CD4-positive, alpha-beta T cell treated with Interleukin-15 for 1 hour (primary cell): ENCODE data around the gene DMD.

Experiments
- DNase-seq: peaks from one replicate; pipeline ENCODE4 v3.0.0-alpha.2; 2020

The DMD gene

DNA sequence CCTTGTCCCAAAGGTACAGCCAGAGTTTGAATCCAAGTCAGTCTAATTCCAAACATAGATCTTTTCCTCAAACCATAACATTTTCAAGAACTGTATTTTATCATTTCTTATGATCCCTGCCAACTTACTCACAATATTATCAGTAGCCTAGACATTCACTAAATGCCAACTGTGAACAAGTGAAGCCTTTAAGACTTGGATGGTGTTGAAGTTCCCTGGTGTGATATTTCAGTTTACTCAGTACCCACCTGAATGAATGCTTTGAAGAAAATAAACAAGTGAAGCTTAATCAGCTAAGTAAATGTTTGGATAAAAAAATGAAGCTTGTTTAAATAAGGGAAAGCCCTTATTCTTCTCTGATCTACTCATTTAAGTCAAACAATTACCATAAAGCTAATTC is 1028.3 kb downstream of the DMD start:
- DNase-seq = no peak

DNA sequence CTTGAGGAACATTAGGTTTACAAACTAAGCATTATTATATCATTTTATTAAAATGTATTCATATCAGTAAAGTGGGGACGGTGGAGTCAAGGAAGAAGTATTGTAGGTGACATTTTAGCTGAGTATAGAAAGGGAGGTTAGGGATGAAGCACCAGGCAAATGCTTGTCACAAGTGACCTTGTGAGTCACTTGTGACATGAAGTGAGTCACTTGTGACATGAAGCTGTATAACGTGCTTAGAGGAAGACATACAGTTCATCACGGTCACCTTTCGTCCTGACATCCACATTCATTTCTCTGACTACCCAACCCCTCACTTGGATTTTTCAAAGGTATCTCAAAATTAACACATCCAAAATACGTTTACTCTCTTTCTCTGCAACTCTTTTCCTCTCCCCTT is 1034.8 kb downstream of the DMD start:
- no peak for DNase-seq

DNA sequence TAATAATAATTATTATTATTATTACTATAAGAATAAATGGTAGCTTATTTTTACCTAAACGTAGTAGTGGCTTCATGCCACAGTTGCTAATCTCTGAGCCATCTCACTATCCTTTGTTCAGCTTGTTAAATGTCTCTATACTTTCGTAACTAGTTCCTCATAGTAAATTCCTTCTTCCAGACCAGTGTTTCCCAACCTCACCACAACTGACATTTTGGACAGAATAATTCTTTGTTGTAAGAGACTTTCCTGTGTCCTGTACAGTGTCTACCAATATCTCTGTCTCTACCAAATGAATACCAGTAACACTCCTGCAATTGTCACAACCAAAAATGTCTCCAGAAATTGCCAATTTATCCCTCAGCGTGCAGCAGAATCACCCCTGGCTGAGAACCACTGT is 1040.9 kb downstream of the DMD start:
- no peak for DNase-seq

DNA sequence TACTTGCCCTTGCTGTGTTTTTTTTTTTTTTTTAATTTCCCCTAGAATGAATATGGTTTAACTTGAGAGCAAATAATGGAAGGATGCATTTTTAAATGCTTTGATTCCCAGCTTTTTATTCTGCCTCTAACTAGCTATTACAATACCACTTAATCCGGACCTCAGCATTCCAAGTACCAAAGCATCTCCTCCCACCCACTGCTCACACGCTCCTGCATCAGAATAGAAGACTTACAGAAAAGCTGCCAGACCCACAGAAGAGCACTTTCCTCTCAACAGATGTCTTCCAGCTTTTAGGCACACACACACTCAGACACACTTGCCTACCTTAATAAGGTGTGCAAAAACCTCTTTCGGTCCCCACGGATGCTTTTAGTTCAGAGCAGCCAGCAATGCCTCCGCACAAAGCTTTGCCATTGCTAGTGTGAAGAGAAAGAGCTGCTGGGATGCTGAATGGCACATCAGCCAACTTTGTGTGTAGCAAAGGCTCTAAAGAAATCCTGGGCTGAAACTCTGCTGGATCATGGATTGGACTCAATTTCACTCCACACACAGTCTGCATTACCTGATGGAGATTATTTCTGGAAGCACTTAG is 1056.2 kb downstream of the DMD start:
- no peak for DNase-seq

DNA sequence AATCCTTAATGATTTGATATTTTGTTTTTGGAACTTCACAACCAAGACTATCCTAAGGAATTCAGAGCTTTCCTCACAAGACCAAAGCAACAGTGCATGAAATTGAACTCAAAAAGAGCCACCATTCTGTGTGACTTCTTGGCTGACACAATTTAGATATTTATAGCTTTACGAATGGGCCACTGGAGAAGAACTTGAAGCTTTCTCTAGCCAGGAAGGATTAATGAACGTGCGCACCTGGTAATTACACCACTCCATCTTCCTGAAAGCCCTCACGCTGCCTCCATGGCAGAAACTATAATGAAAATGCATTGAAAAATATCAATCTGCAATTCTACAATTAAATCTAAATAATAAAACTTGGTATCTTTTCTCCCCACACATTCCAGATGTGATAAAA is 1057.8 kb downstream of the DMD start:
- no peak for DNase-seq

DNA sequence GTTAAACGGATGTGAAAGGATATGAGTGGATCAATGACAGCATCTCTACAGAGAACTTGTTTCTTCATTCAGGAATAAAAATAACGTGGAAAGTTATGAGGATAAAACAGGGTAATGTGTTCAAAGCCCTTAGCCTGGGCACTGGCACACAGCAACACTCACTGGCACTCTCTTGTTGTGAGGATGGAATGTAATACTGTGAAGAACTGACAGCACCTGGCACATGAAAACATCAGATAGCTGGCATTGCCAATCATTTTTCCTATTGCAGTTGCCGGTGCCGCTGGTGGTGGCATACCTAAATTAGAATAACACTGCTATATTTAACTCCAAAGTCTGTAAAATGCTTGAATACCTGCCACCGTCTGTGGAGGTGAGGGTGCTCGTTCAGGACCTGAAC is 1061.2 kb downstream of the DMD start:
- no peak for DNase-seq

DNA sequence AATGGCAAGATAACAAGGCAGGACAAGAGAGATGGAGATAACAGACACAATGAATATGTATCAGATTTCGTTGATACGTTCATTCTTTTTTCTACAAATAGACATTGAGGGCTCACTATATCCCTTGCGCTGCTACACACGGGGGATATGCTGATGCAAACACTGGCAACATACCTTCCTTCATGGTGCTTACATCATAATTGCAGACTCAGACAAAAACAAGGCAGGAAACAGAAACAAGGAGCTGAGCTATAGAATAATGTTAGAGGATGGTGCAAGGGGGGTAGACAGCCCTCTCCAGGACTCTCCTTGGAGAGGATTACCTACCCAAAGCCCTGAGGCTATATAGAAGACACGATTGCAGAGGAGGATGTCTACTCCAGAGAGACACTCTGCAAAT is 1069.5 kb downstream of the DMD start:
- no peak for DNase-seq

DNA sequence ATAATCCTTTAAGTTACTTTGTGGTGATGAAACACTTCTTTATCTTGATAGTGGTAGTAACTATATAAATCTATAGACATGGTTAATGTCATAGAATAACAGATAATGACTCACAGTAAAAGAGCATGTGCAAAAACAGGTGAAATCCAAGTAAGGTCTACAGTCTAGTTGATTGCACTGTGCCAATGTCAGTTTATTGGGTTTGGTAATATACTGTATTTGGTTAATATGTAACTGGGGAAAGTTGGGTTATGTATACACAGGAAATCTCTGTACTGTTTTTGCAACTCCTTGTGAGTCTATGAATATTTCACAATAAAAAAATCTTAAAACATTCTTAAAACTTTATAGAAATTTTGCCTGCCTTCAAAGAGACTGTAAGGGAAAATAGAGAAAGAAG is 1071.9 kb downstream of the DMD start:
- no peak for DNase-seq

DNA sequence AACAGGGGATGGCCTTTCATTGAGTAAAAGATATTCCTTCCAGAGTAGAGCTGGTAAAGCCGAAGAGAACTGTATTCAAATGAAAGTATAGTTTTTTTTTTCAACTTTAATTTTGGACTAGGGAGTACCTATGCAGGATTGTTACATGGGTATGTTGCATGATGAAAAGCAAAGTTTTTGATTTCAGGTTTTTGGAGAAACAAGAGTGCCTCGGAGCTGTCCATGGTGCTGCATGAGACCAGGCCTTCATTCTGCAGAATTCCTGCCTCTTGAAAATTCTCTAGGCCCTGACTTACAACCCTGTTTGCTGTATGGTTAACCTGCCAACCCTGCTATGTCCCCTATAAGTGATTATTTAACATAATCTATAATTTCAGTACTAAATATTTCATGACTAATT is 1073.8 kb downstream of the DMD start:
- no peak for DNase-seq

DNA sequence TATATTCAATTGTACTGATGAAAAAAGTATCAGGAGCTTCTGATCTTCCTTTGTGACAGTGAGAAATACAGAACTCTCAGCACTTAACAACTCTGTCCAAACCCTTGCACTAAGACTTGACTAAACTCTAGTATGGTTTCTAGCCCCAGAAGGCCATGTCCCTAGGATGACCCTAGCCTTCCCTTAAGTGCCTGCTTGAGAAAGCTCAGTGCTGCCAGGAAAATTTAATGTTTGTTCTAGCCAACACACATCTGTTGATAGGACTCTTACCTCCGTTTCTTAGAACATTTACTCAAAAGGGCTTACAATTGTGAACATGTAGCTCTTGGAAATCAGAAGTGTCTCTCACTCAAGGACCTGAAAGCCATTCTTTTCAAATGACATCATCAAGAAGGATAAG is 1084.4 kb downstream of the DMD start:
- DNase-seq = no peak

DNA sequence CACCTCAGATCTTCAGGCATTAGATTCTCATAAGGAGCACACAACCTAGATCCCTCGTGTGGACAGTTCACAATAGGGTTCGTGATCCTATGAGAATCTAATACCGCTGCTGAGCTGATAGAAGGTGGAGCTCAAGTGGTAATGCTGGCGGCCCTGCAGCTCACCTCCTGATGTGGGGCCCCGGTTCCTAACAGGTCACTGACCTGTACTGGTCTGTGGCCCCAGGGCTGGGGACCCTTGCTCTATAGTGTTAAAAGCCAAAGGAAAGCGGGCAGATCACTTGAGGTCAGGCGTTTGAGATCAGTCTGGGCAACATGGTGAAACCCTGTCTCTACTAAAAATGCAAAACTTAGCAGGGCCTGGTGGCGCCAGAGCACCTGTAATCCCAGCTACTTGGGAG is 1092.5 kb downstream of the DMD start:
- no peak for DNase-seq

DNA sequence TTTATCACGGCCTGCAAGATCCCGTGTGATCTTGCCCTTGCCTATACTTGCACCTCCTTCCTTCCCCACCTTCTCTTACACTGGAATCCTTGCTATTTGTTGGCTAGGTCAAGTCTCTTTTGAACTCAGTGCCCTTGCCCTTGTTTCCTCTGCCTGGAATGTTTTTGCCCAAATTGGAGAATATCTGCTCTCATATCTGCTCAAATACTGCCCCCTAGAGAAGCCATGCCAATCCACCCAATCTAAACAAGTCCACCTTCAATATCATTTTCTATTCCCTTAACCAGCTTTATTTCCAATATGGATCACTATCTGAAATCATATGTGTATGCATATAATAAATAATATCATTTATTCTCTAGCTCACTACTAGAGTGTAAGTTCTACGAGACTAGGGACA is 1095.3 kb downstream of the DMD start:
- no peak for DNase-seq

DNA sequence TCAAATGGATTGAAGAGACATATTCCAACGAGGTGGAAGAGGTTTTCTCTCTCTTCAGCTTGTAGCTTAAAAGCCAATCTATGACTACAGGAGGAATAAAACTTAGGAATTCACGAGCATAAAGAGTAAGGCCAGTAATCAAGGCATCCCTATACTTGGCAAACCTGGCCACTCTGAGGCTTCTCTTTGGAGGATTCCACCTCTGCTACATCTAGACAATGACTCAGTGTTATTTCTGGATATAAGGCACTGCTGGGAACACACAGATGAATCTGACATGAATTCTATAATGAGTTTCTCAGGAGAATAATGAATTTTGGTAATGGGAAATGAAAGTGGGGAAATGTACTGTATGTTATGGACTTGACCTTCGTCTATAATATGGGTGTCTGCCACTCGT is 1123.7 kb downstream of the DMD start:
- no peak for DNase-seq

DNA sequence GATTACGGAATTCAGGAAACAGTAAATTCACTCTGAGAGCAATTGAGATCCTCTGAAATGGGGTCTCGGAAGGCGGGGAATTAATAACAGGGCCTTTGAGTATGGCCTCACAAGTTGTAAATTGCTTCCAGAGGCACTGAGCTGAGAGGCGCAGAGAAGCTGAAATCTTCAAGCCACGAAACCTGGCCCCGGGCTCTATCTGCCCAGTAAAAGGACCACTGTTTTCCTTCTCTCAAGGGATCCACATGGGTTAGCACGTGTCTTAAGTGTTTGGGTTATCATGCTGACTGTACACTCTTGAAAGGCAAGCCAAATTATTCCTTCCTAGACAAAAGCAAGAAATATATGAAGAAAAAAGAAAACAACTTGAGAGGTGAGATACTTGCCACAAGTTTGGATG is 1126.6 kb downstream of the DMD start:
- DNase-seq = no peak

DNA sequence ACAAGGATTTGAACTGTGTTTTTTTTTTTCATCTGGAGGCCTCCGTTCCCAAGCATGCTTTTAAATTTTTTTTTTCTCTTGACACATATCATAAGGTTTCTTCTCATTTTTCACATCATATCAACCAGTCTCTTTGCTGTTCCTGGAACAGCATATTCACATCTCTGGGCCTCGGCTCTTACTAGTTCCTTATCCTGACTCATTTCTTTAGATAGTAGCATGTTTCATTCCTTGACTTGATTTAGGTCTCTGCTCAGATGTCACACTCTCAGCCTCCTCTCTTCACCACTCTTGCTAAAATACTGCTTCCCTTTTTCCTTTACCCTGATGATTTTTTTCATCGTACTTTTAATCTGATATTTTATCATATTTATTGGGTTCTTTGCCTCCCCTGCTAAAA is 1163.1 kb downstream of the DMD start:
- DNase-seq = no peak

DNA sequence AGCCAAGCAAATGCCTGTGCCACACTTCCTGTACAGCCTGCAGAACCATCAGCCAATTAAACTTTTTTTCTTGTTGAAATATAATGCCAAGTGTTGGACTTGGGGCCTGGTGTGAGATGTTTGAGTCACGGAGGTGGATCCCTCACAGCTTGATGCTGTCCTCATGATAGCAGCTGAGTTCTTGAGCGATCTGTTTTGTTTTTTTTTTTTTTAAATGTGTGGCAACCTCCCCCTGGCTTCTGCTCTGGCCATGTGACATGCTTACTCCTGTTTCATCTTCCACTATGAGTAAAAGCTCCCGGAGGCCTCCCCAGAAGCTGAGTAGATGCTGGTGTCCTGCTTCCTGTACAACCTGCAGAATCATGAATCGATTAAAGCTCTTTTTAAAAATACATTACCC is 1166.2 kb downstream of the DMD start:
- DNase-seq = no peak

DNA sequence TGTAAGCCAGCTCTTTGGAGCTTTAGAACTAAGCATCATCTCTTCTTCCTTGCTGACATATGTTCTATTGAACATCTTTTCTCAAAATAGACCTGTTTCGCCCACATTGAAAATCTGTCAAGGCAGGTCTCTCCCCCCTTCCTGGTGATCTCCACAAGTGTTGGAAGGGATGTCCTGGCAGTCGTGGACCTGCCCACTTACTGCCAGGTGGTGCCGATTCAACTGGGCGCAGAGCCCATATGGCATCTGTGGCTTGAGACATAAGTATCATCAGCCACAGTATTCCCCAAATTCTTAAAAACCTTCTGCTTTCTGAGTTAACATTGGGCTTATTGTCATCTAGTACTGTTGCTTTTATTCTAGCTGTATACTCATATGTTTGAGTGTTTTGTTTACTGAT is 1170.2 kb downstream of the DMD start:
- DNase-seq = no peak

DNA sequence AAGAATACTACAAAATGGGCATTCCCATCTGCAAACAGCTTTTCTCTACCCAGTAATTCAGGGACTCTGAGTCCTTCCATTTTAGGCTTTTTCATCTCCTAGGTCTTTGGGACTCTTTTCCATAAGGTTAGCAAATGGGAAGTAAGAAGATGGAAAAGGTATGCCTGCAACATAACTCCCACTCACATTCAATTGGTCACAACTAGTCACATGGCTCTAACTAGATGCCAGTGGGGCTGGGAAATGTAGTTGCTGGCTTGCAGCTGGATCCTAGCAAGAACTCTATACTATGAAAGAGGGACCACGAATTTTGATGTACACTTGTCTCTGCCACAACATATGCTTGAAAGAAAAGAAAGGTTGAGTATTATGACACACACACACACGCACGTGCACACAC is 1184.6 kb downstream of the DMD start:
- DNase-seq = no peak

DNA sequence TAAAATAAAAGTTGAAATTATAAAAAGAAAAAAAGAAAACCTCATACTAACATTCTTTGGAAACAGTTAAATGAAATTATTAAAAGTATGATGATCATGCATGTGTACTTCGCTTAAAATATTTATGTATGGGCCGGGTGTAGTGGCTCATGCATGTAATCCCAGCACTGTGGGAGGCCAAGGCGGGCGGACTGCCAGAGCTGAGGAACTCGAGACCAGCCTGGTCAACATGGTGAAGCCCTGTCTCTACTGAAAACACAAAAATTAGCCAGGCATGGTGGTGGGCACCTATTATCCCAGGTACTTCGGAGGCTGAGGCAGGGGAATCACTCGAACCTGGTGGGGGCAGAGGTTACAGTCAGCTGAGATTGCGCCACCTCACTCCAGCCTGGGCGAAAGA is 1187.3 kb downstream of the DMD start:
- DNase-seq = no peak

DNA sequence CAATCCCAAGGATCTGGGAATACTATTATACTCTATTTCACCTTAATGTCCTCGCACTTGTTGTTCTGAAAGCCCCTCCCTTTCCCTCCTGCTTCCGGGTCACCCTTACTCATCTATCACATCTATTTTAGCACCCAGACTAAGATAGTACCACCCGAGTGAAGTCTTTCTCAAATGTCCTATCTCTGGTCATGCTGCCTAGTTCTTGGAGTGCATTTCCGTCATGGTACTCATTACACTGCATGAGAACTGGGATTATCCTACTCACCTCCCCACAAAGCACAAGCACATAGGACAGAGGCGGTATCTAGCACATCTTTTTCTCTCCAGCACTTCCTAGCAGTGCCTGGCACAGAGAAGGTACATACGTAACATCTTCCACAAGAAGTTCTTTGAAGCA is 1195.2 kb downstream of the DMD start:
- no peak for DNase-seq

DNA sequence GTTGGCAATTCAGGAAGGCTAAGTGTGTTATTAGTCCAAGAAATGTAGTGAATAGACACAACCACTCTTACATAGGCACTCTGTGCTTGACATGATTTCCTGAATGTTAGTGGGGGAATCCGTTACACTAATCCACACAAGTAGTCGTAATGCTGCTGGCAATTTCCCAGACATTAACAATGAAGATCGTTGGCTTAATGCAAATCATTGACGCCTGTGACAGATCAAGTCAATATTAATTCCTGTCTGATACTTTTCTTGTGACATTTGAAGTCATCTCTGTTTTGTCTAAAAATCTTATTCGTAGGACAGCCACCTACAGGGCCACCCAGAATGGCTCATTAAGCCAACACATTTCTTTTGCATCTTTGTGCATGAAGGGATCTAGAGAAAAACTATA is 1200.4 kb downstream of the DMD start:
- DNase-seq = no peak

DNA sequence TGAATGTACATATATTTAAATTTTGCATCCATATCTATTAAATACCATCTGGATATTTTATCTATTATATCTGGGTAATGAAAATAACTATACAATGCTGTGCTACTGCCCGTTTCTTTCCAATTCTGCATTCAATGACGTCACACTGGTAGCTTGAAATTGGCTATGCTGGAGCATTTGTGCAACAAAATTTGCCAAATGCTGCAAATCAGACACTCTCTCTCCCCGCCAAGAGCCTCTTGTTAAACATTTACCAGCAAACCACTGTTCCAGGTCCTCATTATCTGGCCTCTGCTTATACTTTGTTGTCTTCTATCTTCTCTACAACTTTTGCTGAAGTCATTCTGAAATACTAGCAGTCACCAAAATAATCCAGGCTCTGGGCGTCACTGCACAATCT is 1201.1 kb downstream of the DMD start:
- DNase-seq = no peak

DNA sequence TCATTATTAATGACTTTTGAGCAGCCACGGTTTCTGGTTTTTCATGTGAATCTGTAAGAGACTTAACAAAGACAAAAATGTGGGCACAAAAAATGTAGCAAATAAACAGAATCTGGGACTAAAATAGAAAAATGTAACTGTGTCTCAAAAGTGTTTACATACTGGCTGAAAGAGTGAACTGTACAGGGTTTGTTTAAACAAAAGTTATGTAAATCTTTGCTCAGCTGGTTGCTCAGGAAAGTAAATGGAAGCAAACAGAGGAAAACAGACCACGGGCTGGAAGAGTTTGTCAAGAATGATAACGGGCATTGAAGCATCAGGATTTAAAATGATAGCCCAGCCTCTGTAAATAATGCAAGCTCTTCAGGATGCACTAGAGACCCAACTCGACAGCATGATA is 1217.7 kb downstream of the DMD start:
- no peak for DNase-seq

DNA sequence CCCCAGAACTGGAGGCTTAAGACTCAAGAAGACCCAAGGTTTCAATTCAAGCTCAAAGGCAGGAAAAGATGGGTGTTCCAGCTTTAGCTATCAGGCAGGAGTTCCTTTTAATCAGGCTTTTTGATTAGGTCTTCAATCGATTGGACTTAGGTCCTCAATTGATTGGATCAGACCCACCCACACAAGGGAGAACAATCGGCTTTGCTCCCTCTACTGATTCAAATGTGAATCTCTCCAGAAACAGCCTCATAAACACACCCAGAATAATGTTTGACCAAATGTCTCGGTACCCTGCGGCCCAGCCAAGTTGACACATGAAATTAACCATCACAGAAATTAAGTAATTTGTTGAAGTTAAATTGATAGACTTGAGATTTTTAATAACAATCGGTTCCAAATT is 1222.4 kb downstream of the DMD start:
- DNase-seq = no peak

DNA sequence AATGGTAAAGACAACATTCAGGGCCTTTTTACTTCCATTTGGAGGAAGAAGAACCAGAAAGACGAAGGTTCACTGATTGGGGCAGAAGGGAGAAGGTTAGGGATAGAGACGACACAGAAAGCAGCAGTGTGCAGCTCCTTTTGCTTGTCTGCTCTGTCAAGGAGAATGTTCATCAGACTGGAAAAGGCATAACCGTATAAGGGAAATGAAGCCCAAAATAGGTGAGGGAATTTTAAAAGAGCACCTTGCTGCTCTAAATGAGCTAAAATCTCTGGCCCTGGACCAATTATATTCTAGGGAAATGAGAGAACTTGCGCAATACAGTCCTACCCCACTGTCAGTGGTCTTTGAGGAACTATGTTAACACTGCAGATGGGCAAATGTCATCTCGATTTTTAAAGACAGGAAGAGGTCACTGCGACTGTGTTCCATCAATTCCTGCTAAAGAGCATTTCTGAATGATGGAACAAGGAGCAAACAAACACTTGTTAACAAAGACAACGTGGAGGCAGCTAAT is 1229.7 kb downstream of the DMD start:
- no peak for DNase-seq

DNA sequence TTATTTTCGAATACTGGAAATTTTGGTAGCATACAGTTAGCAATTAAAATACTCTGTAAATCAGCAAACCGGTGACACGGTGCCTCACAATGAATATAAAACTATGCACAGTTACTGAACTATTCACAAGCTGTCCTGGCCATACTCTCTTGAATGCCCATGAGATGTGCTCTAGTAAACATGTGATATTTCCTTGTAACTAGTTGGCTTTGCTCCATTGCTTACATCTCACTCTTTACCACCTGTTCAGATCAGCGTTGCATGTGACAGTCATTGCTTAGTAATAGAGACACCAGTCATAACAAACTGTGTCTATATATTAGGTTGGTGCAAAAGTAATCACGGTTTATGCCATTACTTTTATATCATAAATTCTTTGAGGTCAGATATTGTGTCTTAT is 1241.6 kb downstream of the DMD start:
- no peak for DNase-seq
